ENCODE measurements around the gene SND1. TPM values are rescaled to one million over a fixed set of nuclear protein-coding genes. Genes with fewer than 3 reads are reported as not detected.

Gene SND1
- total RNA-seq, 1 donor from 2014 or later, result 85.9 TPM

DNA sequence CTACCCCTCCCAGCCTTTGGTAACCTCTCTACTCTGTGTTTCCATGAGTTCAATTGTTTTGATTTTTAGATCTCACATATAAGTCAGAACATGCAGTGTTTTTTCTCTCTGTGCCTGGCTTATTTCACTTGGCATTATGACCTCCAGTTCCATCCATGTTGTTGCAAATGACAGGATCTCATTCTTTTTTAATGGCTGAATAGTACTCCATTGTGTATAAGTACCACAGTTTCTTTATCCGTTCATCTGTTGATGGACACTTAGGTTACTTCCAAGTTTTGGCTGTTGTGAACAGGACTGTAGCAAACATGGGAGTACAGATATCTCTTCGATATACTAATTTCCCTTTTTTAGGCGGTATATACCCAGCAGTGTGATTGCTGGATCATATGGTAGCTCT is 237.7 kb downstream of the SND1 start:
- no peaks in the 10 kb centered on the region for H3K27me3 ChIP-seq
- peaks cover 0 to 8% of the 10 kb centered on the region in 2 donors for H3K36me3 ChIP-seq
- H3K4me1 ChIP-seq, result peaks cover 10% of the 10 kb centered on the region
- intact Hi-C loops (cut with DNase I), result no loop called here
- no peaks in the 10 kb centered on the region for H3K9me3 ChIP-seq
- no peak for DNase-seq (ENCODE audit: extremely low spot score in 2 of 2)
- no peak overlapping the region for H3K27ac ChIP-seq
- TF ChIP-seq, protein P1, sequence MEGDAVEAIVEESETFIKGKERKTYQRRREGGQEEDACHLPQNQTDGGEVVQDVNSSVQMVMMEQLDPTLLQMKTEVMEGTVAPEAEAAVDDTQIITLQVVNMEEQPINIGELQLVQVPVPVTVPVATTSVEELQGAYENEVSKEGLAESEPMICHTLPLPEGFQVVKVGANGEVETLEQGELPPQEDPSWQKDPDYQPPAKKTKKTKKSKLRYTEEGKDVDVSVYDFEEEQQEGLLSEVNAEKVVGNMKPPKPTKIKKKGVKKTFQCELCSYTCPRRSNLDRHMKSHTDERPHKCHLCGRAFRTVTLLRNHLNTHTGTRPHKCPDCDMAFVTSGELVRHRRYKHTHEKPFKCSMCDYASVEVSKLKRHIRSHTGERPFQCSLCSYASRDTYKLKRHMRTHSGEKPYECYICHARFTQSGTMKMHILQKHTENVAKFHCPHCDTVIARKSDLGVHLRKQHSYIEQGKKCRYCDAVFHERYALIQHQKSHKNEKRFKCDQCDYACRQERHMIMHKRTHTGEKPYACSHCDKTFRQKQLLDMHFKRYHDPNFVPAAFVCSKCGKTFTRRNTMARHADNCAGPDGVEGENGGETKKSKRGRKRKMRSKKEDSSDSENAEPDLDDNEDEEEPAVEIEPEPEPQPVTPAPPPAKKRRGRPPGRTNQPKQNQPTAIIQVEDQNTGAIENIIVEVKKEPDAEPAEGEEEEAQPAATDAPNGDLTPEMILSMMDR (IDR thresholded peaks at IDR 0.05), result no peak
- TF ChIP-seq POLR2A (IDR thresholded peaks at IDR 0.05) (no peak), POLR2AphosphoS5 (IDR thresholded peaks at IDR 0.05; ENCODE audit: insufficient read depth in 1 of 2, low read depth in 1 of 2) (no peak)
- no peak overlapping the region for H3K4me3 ChIP-seq

DNA sequence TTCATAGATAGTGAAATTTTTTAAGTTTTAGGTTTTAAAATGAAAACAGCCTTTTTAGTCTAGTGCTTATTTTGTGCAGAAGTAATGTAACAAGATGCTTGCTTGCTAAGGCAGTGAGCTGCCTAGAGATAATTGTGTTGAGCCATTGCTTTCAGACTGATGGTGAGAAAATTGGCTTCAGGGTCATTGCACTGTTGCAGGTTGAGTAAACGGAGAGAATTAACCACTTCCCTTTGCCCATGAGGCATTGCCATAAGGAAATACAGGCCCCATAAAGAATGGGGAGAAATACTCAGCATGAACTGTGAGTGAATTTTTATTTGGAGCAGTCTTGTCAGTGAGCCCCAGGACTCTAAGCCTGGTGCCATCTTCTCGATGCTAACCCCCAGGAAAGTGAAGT is 238.7 kb downstream of the SND1 start:
- TF ChIP-seq, protein P1 (IDR thresholded peaks at IDR 0.05), result no peak
- TF ChIP-seq POLR2AphosphoS5 (IDR thresholded peaks at IDR 0.05; ENCODE audit: insufficient read depth in 1 of 2, low read depth in 1 of 2) (no peak), POLR2A (IDR thresholded peaks at IDR 0.05) (no peak)
- Histone ChIP-seq H3K4me1 (peaks cover 6% of the 10 kb centered on the region), H3K9me3 (no peaks in the 10 kb centered on the region), H3K27me3 (no peaks in the 10 kb centered on the region), H3K36me3 (peaks cover 0 to 8% of the 10 kb centered on the region in 2 donors), H3K4me3 (no peak overlapping the region), H3K27ac (no peak overlapping the region)
- no peak for DNase-seq (ENCODE audit: extremely low spot score in 2 of 2)
- intact Hi-C loops (cut with DNase I), result no loop called here

DNA sequence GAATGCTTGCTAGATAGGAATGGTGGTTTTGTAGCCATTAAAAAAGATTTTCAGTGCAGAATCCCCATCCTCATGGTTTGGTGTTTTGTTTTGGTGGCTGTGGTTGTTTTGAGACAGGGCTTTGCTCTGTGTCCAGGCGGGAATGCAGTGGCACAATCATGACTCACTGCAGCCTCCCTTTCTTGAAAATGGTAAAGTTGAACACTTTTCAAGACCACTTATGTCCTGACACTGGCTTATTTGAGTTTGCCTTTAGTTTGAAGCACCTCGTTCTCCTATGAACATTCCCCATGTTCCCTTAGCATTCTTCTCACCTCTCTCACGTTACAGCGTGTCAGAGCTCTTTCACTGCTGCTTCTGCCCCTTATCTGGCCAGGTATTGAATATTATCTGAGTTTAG is 239.2 kb downstream of the SND1 start:
- Histone ChIP-seq H3K27ac (no peak overlapping the region), H3K9me3 (no peaks in the 10 kb centered on the region), H3K4me3 (no peak overlapping the region), H3K36me3 (peaks cover 0 to 8% of the 10 kb centered on the region in 2 donors), H3K4me1 (peaks cover 4% of the 10 kb centered on the region), H3K27me3 (no peaks in the 10 kb centered on the region)
- no peak for DNase-seq (ENCODE audit: extremely low spot score in 2 of 2)
- intact Hi-C loops (cut with DNase I), result no loop called here
- TF ChIP-seq POLR2A (IDR thresholded peaks at IDR 0.05) (no peak), POLR2AphosphoS5 (IDR thresholded peaks at IDR 0.05; ENCODE audit: insufficient read depth in 1 of 2, low read depth in 1 of 2) (no peak)
- TF ChIP-seq, protein P1 (IDR thresholded peaks at IDR 0.05), result no peak

DNA sequence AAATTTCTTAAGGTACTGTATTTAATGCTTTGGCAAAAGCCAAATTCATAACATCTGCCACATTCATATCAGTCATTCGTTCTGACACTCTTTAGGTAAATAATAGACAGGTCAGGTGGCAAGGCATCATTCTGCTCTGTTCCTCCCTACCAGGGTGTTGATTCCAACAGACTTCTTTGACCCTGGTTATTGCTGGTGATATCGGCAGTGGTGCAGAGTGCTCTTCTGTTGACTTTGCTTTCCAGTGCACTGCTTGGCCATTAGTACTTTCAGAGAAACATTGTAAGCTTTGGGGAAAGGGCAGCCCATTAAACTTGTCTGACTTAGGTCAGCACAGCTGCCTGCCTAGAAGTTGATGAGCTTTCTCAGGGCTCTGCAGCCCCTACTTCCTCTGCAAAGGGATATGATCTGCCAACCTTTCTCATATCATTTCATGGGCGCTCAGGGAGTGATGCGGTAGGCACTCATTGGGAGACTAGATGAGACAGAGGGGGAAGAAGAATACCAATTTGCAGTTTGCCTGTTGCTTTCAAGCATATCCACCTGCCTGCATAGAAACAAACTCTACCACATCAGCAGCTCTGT is 240.0 kb downstream of the SND1 start:
- no peak for DNase-seq (ENCODE audit: extremely low spot score in 2 of 2)
- TF ChIP-seq POLR2AphosphoS5 (IDR thresholded peaks at IDR 0.05; ENCODE audit: insufficient read depth in 1 of 2, low read depth in 1 of 2) (no peak), POLR2A (IDR thresholded peaks at IDR 0.05) (no peak)
- TF ChIP-seq, protein P1 (IDR thresholded peaks at IDR 0.05), result no peak
- Histone ChIP-seq H3K36me3 (peaks cover 0 to 8% of the 10 kb centered on the region in 2 donors), H3K9me3 (no peaks in the 10 kb centered on the region), H3K27me3 (no peaks in the 10 kb centered on the region), H3K4me1 (no peaks in the 10 kb centered on the region), H3K27ac (no peak overlapping the region), H3K4me3 (no peak overlapping the region)
- intact Hi-C loops (cut with DNase I), result no loop called here

DNA sequence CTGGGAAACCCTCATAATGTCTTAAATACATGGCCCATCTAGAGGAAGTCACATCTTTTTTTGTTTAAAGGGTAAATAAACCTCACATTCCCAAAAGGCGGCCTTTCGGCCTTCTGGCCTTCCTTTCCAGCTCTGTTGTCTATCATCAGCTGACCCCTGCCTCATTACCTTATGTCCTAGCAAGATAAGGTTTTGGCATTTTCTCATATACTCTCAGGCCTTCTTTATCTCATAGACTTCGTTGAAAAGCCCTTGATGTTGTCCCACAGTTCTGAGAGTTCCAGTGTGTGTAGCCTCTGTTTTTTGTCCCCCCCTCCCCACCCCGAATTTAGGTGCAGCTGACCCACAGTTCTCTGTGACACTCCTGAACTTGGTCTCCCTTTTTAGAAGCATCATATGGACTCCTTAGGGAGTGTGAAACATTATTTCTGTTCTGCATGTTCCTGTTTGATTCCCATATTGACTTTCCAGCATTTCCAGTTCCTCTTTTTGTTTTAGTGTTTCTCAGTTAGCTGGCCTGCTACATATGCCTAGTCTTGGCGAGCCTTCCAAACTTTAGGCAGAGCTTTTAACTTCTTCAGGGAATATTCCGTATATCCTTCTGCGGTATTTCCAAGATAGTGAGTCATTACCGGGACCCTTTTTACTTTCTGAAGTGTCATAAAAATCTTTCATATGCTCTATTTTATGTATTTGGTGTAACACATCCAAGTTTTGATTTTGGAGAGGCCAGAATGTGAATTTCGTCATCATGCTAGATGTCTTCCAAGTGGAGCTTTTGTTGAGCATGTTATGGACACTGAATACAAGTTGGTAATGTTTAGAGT is 240.7 kb downstream of the SND1 start:
- Histone ChIP-seq H3K4me1 (no peaks in the 10 kb centered on the region), H3K27ac (no peak overlapping the region), H3K36me3 (peaks cover 0 to 8% of the 10 kb centered on the region in 2 donors), H3K4me3 (no peak overlapping the region), H3K27me3 (no peaks in the 10 kb centered on the region), H3K9me3 (no peaks in the 10 kb centered on the region)
- intact Hi-C loops (cut with DNase I), result no loop called here
- DNase-seq (ENCODE audit: extremely low spot score in 2 of 2), result no peak
- TF ChIP-seq POLR2AphosphoS5 (IDR thresholded peaks at IDR 0.05; ENCODE audit: insufficient read depth in 1 of 2, low read depth in 1 of 2) (no peak), POLR2A (IDR thresholded peaks at IDR 0.05) (no peak)
- TF ChIP-seq, protein P1 (IDR thresholded peaks at IDR 0.05), result no peak

Data from vagina (tissue), 2 donors.